Thymus (tissue), 11 donors: ENCODE measurements around the gene MRPL49. TPM values are rescaled to one million over a fixed set of nuclear protein-coding genes. Genes with fewer than 3 reads are reported as not detected.
A peak's percentile ranks its signal among the peaks of the same experiment; 100 is the strongest.

Source experiments
- DNase-seq, 9 donors: peaks; one replicate each; pipeline ENCODE4 v3.0.0-alpha.2; 2013; ENCODE audit warnings: low spot score in 9 of 9, low read depth in 6 of 9, missing footprints in 1 of 9
- H3K27ac ChIP-seq, 2 donors: one replicate each; pipeline ENCODE4 v1.5.1; 2013; ENCODE audit warnings: control low read depth in 1 of 2, low read depth in 1 of 2, low read length in 1 of 2, mild to moderate bottlenecking in 1 of 2, moderate library complexity in 1 of 2
- H3K27me3 ChIP-seq, 2 donors: one replicate each; pipeline ENCODE4 v1.5.1; 2013; ENCODE audit warnings: low read length in 1 of 2; ENCODE audit not compliant: control insufficient read depth in 2 of 2, insufficient read depth in 1 of 2
- H3K36me3 ChIP-seq, 2 donors: one replicate each; pipeline ENCODE4 v1.5.1; 2013; ENCODE audit warnings: low read length in 1 of 2, mild to moderate bottlenecking in 1 of 2, moderate library complexity in 1 of 2; ENCODE audit not compliant: control insufficient read depth in 2 of 2, insufficient read depth in 2 of 2
- H3K4me1 ChIP-seq, 2 donors: one replicate each; pipeline ENCODE4 v1.5.1; 2013; ENCODE audit warnings: low read length in 2 of 2; ENCODE audit not compliant: control insufficient read depth in 2 of 2, insufficient read depth in 2 of 2
- H3K4me3 ChIP-seq, 2 donors: one replicate each; pipeline ENCODE4 v1.5.1; 2013; ENCODE audit warnings: low read length in 2 of 2, control low read depth in 1 of 2, mild to moderate bottlenecking in 1 of 2
- H3K9me3 ChIP-seq, 2 donors: one replicate each; pipeline ENCODE4 v1.5.1; 2013; ENCODE audit warnings: low read length in 1 of 2, mild to moderate bottlenecking in 1 of 2; ENCODE audit not compliant: control insufficient read depth in 2 of 2, insufficient read depth in 1 of 2
- WGBS: extraction: QIAGEN DNeasy Blood & Tissue Kit; methylation state at CpG from one replicate; pipeline ENCODE4 v1.1.7; 2013; 5-methylcytosine and 5-hydroxymethylcytosine counted together
- polyA plus RNA-seq: library from polyadenylated mRNA; stranded (reverse); fragments of 200-250 nt; gene quantifications from one replicate; pipeline ENCODE4 v1.2.3, GENCODE V29; 2013
- total RNA-seq: library from RNA; stranded (reverse); fragments of 120-200 nt; gene quantifications from one replicate; pipeline ENCODE4 v1.2.4, GENCODE V29; 2013
- donor health status: healthy.

MRPL49 gene
- total and polyA plus RNA-seq, 2 donors = 36.2 to 42.3 TPM

GRCh38 chr11:65096926-65097325 is 25.2 kb upstream of the MRPL49 start:
- H3K4me3 ChIP-seq = peak overlapping the region; percentile 82 to 87

GRCh38 chr11:65100674-65101350 is 21.3 kb upstream of the MRPL49 start:
- 98% methylated on average over 6 of the region's 6 CpGs for WGBS
- Histone ChIP-seq H3K9me3 (no peaks in the 10 kb centered on the region), H3K27ac (no peak overlapping the region), H3K4me1 (peaks cover 7 to 15% of the 10 kb centered on the region in 2 donors), H3K27me3 (no peaks in the 10 kb centered on the region), H3K4me3 (no peak overlapping the region), H3K36me3 (peaks cover 22 to 40% of the 10 kb centered on the region in 2 donors)
- DNase-seq = no peak

More at GRCh38 chr11:65096926-65097325, 25.2 kb upstream of the MRPL49 start:
- H3K9me3 ChIP-seq = no peaks in the 10 kb centered on the region
- peaks cover 15 to 21% of the 10 kb centered on the region in 2 donors for H3K36me3 ChIP-seq
- peaks cover 7 to 18% of the 10 kb centered on the region in 2 donors for H3K4me1 ChIP-seq
- peak overlapping the region in 1 of 2 donors; percentile 65 for H3K27ac ChIP-seq
- DNase-seq = no peak
- WGBS = 76% methylated on average over 8 of the region's 8 CpGs
- H3K27me3 ChIP-seq = no peaks in the 10 kb centered on the region

GRCh38 chr11:65102142-65103095 is 19.7 kb upstream of the MRPL49 start:
- DNase-seq = no peak
- peaks cover 0 to 3% of the 10 kb centered on the region in 2 donors for H3K4me1 ChIP-seq
- no peak overlapping the region for H3K27ac ChIP-seq
- no peaks in the 10 kb centered on the region for H3K9me3 ChIP-seq
- 95% methylated on average over 8 of the region's 8 CpGs for WGBS
- no peak overlapping the region for H3K4me3 ChIP-seq
- H3K27me3 ChIP-seq = no peaks in the 10 kb centered on the region
- peaks cover 24 to 45% of the 10 kb centered on the region in 2 donors for H3K36me3 ChIP-seq

GRCh38 chr11:65103476-65103875 is 18.6 kb upstream of the MRPL49 start:
- H3K36me3 ChIP-seq = peaks cover 25 to 47% of the 10 kb centered on the region in 2 donors
- H3K4me1 ChIP-seq = no peaks in the 10 kb centered on the region
- no peak for DNase-seq
- H3K9me3 ChIP-seq = no peaks in the 10 kb centered on the region
- no peaks in the 10 kb centered on the region for H3K27me3 ChIP-seq
- no peak overlapping the region for H3K4me3 ChIP-seq
- no peak overlapping the region for H3K27ac ChIP-seq

- H3K9me3 ChIP-seq = no peaks in the 10 kb centered on the region
- WGBS = 98% methylated on average over 4 of the region's 4 CpGs
- peaks cover 36 to 56% of the 10 kb centered on the region in 2 donors for H3K36me3 ChIP-seq
- no peak for DNase-seq
- no peak overlapping the region for H3K4me3 ChIP-seq
- H3K27ac ChIP-seq = no peak overlapping the region
- no peaks in the 10 kb centered on the region for H3K4me1 ChIP-seq
- H3K27me3 ChIP-seq = no peaks in the 10 kb centered on the region
These were observed 17.5 kb upstream of the MRPL49 start for GRCh38 chr11:65104628-65105027.

GRCh38 chr11:65107078-65107477 is 15.0 kb upstream of the MRPL49 start:
- Histone ChIP-seq H3K9me3 (peaks cover 0 to 2% of the 10 kb centered on the region in 2 donors), H3K36me3 (peaks cover 35 to 59% of the 10 kb centered on the region in 2 donors), H3K4me1 (peaks cover 5 to 22% of the 10 kb centered on the region in 2 donors), H3K27ac (no peak overlapping the region), H3K27me3 (no peaks in the 10 kb centered on the region), H3K4me3 (no peak overlapping the region)
- no peak for DNase-seq
- WGBS = 99% methylated on average over 15 of the region's 15 CpGs

DNA sequence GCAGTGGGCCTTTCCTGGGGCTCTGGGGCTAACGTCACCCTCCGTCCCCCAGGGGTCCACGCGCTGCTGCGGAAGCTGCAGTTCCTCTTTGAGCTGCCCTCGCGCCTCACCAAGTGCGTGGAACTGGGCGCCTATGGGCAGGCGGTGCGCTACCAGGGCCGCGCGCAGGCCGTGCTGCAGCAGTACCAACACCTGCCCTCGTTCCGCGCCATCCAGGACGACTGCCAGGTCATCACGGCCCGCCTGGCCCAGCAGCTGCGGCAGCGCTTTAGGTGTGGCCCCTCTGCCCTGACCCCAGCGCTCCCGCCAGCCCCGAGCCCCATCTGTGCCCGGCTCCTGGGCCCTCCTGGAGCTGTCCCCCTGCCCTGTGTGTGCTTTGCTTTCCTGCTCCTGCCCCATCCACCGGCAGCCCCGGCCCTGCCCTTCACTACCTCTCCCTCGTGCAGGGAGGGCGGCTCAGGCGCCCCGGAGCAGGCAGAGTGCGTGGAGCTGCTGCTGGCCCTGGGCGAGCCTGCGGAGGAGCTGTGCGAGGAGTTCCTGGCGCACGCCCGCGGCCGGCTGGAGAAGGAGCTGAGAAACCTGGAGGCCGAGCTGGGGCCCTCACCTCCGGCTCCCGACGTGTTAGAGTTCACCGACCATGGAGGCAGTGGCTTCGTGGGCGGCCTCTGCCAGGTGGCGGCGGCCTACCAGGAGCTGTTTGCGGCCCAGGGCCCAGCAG is 14.2 kb upstream of the MRPL49 start:
- DNase-seq = no peak
- peaks cover 31 to 54% of the 10 kb centered on the region in 2 donors for H3K36me3 ChIP-seq
- H3K27ac ChIP-seq = no peak overlapping the region
- H3K4me3 ChIP-seq = no peak overlapping the region
- peaks cover 0 to 3% of the 10 kb centered on the region in 2 donors for H3K27me3 ChIP-seq
- 98% methylated on average over 52 of the region's 52 CpGs for WGBS
- H3K4me1 ChIP-seq = peaks cover 8 to 29% of the 10 kb centered on the region in 2 donors
- peaks cover 0 to 8% of the 10 kb centered on the region in 2 donors for H3K9me3 ChIP-seq

DNA sequence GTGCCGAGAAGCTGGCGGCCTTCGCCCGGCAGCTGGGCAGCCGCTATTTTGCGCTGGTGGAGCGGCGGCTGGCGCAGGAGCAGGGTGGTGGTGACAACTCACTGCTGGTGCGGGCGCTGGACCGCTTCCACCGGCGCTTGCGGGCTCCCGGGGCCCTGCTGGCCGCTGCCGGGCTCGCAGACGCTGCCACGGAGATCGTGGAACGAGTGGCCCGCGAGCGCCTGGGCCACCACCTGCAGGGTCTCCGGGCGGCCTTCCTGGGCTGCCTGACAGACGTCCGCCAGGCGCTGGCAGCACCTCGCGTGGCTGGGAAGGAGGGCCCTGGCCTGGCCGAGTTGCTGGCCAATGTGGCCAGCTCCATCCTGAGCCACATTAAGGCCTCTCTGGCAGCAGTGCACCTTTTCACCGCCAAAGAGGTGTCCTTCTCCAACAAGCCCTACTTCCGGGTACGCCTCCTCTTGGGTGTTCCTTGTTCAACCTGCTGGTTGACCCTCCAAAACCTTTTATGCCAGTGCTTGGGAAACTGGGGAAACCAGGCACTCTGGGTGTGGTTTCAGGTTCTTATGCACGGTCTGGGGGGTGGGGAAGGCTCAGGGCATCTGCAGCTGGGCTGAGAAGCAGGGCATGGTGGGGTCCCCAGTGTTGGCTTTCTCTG is 13.5 kb upstream of the MRPL49 start:
- Histone ChIP-seq H3K9me3 (peaks cover 0 to 9% of the 10 kb centered on the region in 2 donors), H3K4me3 (no peak overlapping the region), H3K27me3 (peaks cover 0 to 3% of the 10 kb centered on the region in 2 donors), H3K36me3 (peaks cover 30 to 51% of the 10 kb centered on the region in 2 donors), H3K27ac (no peak overlapping the region), H3K4me1 (peaks cover 14 to 36% of the 10 kb centered on the region in 2 donors)
- WGBS = 98% methylated on average over 38 of the region's 38 CpGs
- no peak for DNase-seq
